C4-2B (cell line): ENCODE measurements around the gene SLC18A3.

Source experiments
- H3K27ac ChIP-seq: fragments of 450-650 bp; 2 replicates; pipeline ENCODE4 v1.5.1; 2017
- ZFX ChIP-seq: fragments of 450-650 bp; IDR thresholded peaks from 2 replicates; pipeline ENCODE4 v1.6.1; 2017
- TF ChIP-seq, protein P1 (sequence below): fragments of 450-650 bp; conservative IDR thresholded peaks from 2 replicates; pipeline ENCODE4 v1.5.1; 2017; ENCODE audit warnings: mild to moderate bottlenecking

SLC18A3 gene

DNA sequence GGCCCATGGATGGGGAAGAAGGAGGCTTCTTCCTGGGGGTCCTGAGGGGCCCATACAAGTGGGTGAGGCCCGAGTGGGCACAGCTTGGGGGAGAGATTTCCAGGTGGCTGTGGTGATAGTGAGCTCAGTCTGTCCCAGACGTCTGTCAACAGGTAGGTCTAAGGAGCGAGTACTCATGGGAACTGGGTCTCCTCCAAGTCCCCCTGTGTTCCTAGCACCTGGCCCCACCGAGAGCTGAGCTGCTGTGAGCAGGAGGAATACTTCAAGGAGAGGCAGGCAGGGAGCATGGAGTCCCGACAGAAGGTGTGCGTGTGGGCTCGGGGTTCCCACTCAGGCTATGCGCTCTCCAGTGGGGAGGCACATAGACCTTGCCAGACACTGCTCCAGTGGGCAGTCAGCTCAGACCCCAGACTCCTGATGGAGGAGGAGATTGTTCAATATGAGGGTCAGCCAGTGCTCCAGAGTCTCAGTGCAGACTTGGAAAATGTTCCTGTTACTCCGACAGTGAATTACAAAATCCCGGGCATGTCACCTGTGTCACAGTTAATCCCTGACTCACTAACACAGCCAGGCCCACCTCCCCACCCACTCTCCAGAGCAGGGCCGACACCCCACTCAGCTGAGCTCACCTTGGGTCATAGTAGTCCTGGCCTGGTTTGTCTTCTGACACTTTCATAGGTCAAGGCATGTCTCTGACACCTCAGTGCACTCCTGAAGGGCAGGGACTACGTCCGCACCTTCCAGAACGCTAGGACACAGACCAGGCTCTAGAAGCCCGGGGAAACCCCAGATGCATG lies 41.1 kb downstream of the SLC18A3 start:
- TF ChIP-seq, protein P1, sequence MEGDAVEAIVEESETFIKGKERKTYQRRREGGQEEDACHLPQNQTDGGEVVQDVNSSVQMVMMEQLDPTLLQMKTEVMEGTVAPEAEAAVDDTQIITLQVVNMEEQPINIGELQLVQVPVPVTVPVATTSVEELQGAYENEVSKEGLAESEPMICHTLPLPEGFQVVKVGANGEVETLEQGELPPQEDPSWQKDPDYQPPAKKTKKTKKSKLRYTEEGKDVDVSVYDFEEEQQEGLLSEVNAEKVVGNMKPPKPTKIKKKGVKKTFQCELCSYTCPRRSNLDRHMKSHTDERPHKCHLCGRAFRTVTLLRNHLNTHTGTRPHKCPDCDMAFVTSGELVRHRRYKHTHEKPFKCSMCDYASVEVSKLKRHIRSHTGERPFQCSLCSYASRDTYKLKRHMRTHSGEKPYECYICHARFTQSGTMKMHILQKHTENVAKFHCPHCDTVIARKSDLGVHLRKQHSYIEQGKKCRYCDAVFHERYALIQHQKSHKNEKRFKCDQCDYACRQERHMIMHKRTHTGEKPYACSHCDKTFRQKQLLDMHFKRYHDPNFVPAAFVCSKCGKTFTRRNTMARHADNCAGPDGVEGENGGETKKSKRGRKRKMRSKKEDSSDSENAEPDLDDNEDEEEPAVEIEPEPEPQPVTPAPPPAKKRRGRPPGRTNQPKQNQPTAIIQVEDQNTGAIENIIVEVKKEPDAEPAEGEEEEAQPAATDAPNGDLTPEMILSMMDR: no peak
- no peak for TF ChIP-seq ZFX
- no peak overlapping the region for H3K27ac ChIP-seq

DNA sequence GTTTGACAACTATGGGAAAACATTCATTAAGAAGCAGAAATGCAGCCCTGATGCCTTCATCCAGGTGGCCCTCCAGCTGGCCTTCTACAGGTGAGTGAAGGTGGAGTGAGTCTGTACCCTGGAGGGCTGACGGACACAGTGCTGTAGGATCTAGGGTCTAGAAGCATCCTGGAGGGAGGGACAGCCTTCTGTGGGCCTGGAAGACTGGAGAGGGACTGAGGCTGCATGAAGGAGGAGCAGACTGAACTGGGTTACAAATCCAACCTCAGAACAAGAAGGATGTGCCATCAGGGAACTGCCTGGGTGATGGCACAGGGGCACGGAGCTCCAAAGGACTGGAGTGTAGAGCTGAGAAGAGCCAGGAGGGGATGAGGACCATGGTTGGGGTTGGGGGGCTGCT lies 41.8 kb downstream of the SLC18A3 start:
- no peak overlapping the region for H3K27ac ChIP-seq
- TF ChIP-seq, protein P1: no peak
- no peak for TF ChIP-seq ZFX

DNA sequence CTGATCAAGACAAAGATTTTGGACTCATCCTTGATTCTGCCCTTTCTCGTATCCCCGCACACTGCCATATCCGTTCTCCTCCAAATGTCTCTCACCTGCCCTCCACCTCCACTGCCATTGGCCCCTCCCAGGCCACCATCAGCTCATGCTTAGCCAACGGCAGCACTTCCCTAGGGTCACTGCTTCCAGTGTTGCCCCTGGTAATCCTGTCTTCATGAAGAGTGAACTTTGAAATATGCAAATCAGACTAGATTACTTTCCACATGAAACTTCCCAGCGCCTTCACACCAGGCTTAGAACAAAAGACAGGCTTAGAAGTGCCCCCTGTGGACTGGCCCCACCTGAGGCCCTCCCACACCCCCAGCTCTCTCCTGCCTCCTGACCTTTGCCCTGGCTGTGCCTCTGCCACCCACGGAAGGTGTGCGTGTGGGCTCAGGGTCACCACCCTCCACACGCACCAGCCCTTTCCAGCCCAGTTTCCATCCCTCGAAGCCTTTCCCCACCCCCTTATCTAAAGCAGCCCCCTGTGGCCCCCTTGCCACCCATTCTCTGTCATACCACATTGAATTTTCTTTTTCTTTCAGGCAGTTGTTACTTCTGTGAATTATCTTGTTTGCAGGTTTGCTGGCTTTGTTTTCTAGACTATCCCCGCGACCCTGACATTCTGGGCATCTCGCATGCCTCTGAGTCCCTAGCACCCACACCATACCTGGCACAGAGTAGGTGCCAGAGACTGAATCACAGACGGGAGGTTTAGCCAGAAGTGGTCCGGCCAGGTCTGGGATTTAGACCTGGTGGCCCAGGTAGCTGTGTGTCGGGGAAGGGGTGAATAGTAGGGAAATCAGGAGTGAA lies 42.5 kb downstream of the SLC18A3 start:
- TF ChIP-seq, protein P1: no peak
- no peak for TF ChIP-seq ZFX
- no peak overlapping the region for H3K27ac ChIP-seq

DNA sequence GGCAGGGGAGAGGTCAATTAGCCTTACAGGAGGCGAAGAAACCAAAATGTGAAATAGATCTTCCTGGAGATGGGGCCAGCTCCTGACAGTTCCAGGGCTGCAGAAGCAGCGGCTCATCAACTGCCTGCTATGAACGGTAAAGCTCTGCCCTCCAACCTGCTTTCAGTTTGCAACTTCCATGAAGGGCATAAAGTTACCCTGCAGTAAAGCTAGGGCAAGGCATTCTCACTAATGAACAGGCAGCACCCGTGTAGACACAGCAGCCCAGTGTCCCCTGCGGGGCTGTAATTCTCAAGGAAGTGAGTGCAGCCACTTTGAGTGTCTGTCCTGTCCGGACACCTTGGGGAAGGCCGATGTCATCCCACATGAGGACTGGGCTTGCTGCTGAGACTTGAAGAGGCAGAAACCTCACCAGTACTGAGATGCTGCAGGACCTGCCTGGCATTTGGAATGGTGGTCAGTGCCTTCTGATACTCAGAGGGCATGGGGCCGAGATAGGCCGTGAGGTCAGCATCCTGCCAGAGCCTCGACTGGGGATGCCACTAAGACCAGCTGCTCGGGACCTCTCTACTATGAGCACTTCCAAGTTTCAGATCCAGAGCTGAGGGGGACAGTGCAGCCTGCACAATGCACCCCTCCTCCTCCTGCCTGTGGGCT lies 43.3 kb downstream of the SLC18A3 start:
- TF ChIP-seq, protein P1: no peak
- TF ChIP-seq ZFX: no peak
- no peak overlapping the region for H3K27ac ChIP-seq

DNA sequence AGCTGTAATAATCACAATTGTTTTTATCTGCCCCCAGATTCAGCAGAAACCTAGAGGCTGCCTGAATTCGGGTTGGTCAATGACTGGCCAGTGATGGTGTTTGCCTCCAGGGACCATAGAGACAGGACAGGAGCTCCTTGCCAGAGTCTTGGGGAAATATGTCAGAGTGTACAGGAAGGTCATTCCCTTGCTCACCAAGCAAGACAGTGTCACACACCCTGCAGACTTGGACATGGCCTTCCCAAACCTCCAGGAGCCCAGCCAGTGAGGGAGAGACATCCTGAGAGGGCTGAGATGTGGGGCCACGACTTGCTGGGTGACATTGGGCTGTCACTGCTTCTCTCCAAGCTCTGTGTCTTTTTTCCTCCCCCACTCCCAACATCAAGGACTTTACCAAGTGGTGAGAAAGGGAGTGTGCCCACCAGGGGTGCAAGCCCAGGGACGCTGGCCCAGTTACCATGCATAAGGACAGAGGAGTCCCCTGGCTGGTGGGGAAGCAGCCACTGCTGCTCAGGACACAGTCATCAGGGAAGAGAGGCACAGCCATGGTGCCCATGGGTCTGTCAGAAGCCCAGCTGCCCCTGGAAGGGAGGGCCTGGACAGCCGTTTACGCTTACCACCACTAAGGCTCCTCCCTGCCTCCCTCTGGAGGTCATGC lies 44.1 kb downstream of the SLC18A3 start:
- H3K27ac ChIP-seq: no peak overlapping the region
- TF ChIP-seq, protein P1: no peak
- TF ChIP-seq ZFX: no peak

DNA sequence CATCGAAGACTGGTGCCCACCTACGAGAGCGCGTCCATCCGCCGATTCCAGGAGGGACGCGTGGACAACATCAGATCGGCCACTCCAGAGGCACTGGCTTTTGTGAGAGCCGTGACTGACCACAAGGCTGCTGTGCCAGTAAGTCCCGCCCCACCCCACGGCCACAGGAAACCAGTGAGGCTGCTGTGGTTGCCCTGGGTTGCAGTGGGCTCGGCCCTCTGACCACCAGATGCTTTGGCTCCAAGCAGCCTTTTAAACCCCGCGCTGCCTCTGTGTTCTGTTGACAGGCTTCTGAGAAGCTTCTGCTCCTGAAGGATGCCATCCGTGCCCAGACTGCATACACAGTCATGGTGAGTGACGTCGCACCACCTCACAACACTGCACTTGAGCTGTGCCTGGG lies 45.0 kb downstream of the SLC18A3 start:
- H3K27ac ChIP-seq: no peak overlapping the region
- TF ChIP-seq, protein P1: no peak
- TF ChIP-seq ZFX: no peak
